Endothelial cell of umbilical vein (primary cell): ENCODE results near the gene BABAM2. TPM values are rescaled to one million over a fixed set of nuclear protein-coding genes. Genes with fewer than 3 reads are reported as not detected.

Source experiments
- BruUV-seq: library from RNA; stranded (reverse); fragments of 400-500 nt; replicated peaks from 2 replicates; lab custom pipeline; 2021; lab: Mats Ljungman, UMichigan
- CTCF ChIA-PET: fragments of 300-600, 350-600 bp; sonication (Branson Sonifier 250); formaldehyde crosslinking; loops from one replicate; lab custom pipeline; 2021; ENCODE audit warnings: antibody characterized with exemption, inconsistent platforms; lab: Charles Lee
- POLR2A ChIA-PET: fragments of 300-600, 350-600 bp; sonication (Branson Sonifier 250); formaldehyde crosslinking; loops from one replicate; lab custom pipeline; 2021; ENCODE audit warnings: antibody characterized with exemption, inconsistent platforms; lab: Charles Lee
- DNase-seq: peaks from one replicate; pipeline ENCODE4 v3.0.0-alpha.2; 2011; ENCODE audit warnings: low read depth, low spot score
- FAIRE-seq: peaks from 2 replicates; lab custom pipeline; 2011; peaks lifted over from hg19 to GRCh38; lab: Jason Lieb, UNC
- H2AFZ ChIP-seq: 2 replicates; pipeline ENCODE4 v1.6.0; 2012; ENCODE audit warnings: low read depth, low read length, control low read depth, inconsistent platforms
- H3K27ac ChIP-seq: 2 replicates; pipeline ENCODE4 v1.5.1; 2011; ENCODE audit warnings: low read depth, mild to moderate bottlenecking, control low read depth, low read length, moderate library complexity; ENCODE audit not compliant: insufficient read depth
- H3K27me3 ChIP-seq, 2 experiments: 2 replicates each; pipeline versions ENCODE4 v1.6.0 to v1.6.1; 2011; ENCODE audit warnings: low read length in 2 of 2, mixed read lengths in 1 of 2; ENCODE audit not compliant: control insufficient read depth in 2 of 2, insufficient read depth in 2 of 2
- H3K36me3 ChIP-seq, 2 experiments: 2 replicates in 1 of 2; 3 replicates in 1 of 2; pipeline ENCODE4 v1.5.1; 2011; ENCODE audit warnings: low read length in 2 of 2, mild to moderate bottlenecking in 1 of 2, moderate library complexity in 1 of 2; ENCODE audit not compliant: control insufficient read depth in 2 of 2, insufficient read depth in 2 of 2; ENCODE audit errors: extremely low read depth in 1 of 2
- H3K4me1 ChIP-seq: 3 replicates; pipeline ENCODE4 v1.5.1; 2011; ENCODE audit warnings: mild to moderate bottlenecking, low read length; ENCODE audit not compliant: control insufficient read depth, insufficient read depth; ENCODE audit errors: extremely low read depth
- H3K4me2 ChIP-seq: 2 replicates; pipeline ENCODE4 v1.6.1; 2011; ENCODE audit warnings: low read length, control low read depth, mixed read lengths; ENCODE audit not compliant: insufficient read depth
- H3K4me3 ChIP-seq, 3 experiments: fragments of 200-600 bp in 1 of 3; sonication (generic), shearing (Covaris generic) in 1 of 3; replicated peaks in 1 of 3; 2 replicates each; pipeline ENCODE4 v1.5.1; 2011 to 2016; ENCODE audit warnings: control low read depth in 3 of 3, low read length in 3 of 3, mild to moderate bottlenecking in 2 of 3, inconsistent platforms in 1 of 3, low read depth in 1 of 3, moderate library complexity in 1 of 3; ENCODE audit not compliant: insufficient read depth in 1 of 3
- H3K79me2 ChIP-seq: 2 replicates; pipeline ENCODE4 v1.6.0; 2012; ENCODE audit warnings: low read length, inconsistent platforms; ENCODE audit not compliant: control insufficient read depth, insufficient read depth
- H3K9ac ChIP-seq: replicated peaks from 2 replicates; pipeline ENCODE3; 2011; ENCODE audit warnings: low read length, control low read depth; ENCODE audit not compliant: insufficient read depth; ENCODE audit errors: extremely low read depth
- H3K9me1 ChIP-seq: replicated peaks from 3 replicates; pipeline ENCODE4 v1.6.0; 2011; ENCODE audit warnings: mild to moderate bottlenecking, low read length; ENCODE audit not compliant: control insufficient read depth, insufficient read depth; ENCODE audit errors: extremely low read depth
- H3K9me3 ChIP-seq: replicated peaks from 2 replicates; pipeline ENCODE4 v1.5.1; 2012; ENCODE audit warnings: low read length, inconsistent platforms; ENCODE audit not compliant: control insufficient read depth, insufficient read depth
- H4K20me1 ChIP-seq: replicated peaks from 2 replicates; pipeline ENCODE3; 2011; ENCODE audit warnings: mild to moderate bottlenecking, low read length; ENCODE audit not compliant: control insufficient read depth, insufficient read depth; ENCODE audit errors: extremely low read depth
- GATA2 ChIP-seq: IDR thresholded peaks from 2 replicates; pipeline ENCODE4 v1.7.0; 2011; ENCODE audit warnings: low read depth, mild to moderate bottlenecking, moderate library complexity, mixed read lengths, low read length; ENCODE audit not compliant: insufficient read length, insufficient read depth
- JUN ChIP-seq: IDR thresholded peaks from 2 replicates; pipeline ENCODE4 v1.6.1; 2011; ENCODE audit warnings: borderline replicate concordance, low read depth; ENCODE audit not compliant: insufficient read length, insufficient read depth
- dilution Hi-C: fragments of 300-500 bp; cut with MboI; formaldehyde crosslinking; loops from one replicate; pipeline ENCODE4 v1.15.0; 2019; ENCODE audit warnings: low sequenced_read_pairs; ENCODE audit not compliant: extremely low pct_ligation_motif_present
- intact Hi-C: fragments of 100-400 bp; cut with micrococcal nuclease; formaldehyde crosslinking; loops from one replicate; pipeline ENCODE4 v1.10.0; 2022
- polyA plus RNA-seq, 4 experiments: library from polyadenylated mRNA; depleted of rRNA in 3 of 4; stranded (reverse) in 3 of 4; unstranded in 1 of 4; fragments of >200 nt; gene quantifications; 2 replicates each; pipeline versions ENCODE4 v1.2.1 to v1.2.3, GENCODE V29; 2011 to 2012; ENCODE audit warnings: missing spikeins in 1 of 4
- total RNA-seq: library from RNA; stranded (reverse); gene quantifications from 2 replicates; pipeline ENCODE4 v1.2.3, GENCODE V29; 2021
- TF ChIP-seq, protein P1 (sequence below), 2 donors: IDR thresholded peaks; 1 replicate in 1 of 2; 2 replicates in 1 of 2; pipeline ENCODE4 v1.5.1; 2011; ENCODE audit warnings: low read length in 2 of 2, mild to moderate bottlenecking in 2 of 2, moderate library complexity in 2 of 2, control low read depth in 1 of 2, inconsistent platforms in 1 of 2, low read depth in 1 of 2; ENCODE audit not compliant: insufficient read depth in 1 of 2; ENCODE audit errors: extremely low read depth in 1 of 2
- TF ChIP-seq, protein P2 (sequence below): IDR thresholded peaks from 2 replicates; pipeline ENCODE4 v1.6.1; 2011; ENCODE audit not compliant: insufficient read depth, insufficient read length

The BABAM2 gene
- total and polyA plus RNA-seq, 2 donors (not counting 3 experiments of a cell fraction or from before 2014, with no cell fraction given), result 19.9 to 27.6 TPM

DNA sequence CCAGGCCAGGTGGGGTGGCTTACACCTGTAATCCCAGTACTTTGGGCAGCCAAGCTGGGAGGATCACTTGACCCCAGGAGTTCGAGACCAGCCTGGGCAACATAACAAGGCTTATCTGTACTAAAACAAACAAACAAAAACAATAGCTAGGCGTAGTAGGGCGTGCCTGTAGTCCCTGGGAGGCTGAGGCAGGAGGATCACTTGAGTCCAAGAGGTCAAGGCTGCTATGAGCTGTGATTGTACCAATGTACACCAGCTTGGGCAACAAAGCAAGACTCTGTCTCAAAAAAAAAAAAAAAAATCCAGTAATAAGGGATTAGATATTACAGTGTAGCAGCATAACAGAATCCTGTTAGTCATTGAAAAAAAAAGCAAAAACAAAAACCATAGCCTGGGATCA lies 279.0 kb downstream of the BABAM2 start:
- no peak overlapping the region for H3K9ac ChIP-seq
- intact Hi-C loops, result no loop called here
- ChIA-PET POLR2A (no interaction called here), CTCF (interaction anchor here (0.7 to 1.6 kb wide), 7 partner anchors 9 to 214 kb away, joined by 3 to 5 read pairs (median 3); no protein-coding TSS in a partner anchor)
- H3K4me3 ChIP-seq, result no peak overlapping the region
- no TSS peak for BruUV-seq
- H3K36me3 ChIP-seq, result no peaks in the 10 kb centered on the region
- no peaks in the 10 kb centered on the region for H3K9me1 ChIP-seq
- H3K27ac ChIP-seq, result no peak overlapping the region
- no peak for FAIRE-seq
- no peak overlapping the region for H2AFZ ChIP-seq
- no peaks in the 10 kb centered on the region for H3K9me3 ChIP-seq
- no peaks in the 10 kb centered on the region for H3K79me2 ChIP-seq
- no peaks in the 10 kb centered on the region for H4K20me1 ChIP-seq
- DNase-seq, result no peak
- H3K27me3 ChIP-seq, result no peaks in the 10 kb centered on the region
- dilution Hi-C loops, result no loop called here
- peaks cover 2% of the 10 kb centered on the region for H3K4me1 ChIP-seq
- H3K4me2 ChIP-seq, result no peak overlapping the region
- no peak for TF ChIP-seq GATA2
- TF ChIP-seq, protein P1, sequence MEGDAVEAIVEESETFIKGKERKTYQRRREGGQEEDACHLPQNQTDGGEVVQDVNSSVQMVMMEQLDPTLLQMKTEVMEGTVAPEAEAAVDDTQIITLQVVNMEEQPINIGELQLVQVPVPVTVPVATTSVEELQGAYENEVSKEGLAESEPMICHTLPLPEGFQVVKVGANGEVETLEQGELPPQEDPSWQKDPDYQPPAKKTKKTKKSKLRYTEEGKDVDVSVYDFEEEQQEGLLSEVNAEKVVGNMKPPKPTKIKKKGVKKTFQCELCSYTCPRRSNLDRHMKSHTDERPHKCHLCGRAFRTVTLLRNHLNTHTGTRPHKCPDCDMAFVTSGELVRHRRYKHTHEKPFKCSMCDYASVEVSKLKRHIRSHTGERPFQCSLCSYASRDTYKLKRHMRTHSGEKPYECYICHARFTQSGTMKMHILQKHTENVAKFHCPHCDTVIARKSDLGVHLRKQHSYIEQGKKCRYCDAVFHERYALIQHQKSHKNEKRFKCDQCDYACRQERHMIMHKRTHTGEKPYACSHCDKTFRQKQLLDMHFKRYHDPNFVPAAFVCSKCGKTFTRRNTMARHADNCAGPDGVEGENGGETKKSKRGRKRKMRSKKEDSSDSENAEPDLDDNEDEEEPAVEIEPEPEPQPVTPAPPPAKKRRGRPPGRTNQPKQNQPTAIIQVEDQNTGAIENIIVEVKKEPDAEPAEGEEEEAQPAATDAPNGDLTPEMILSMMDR (IDR thresholded peaks at IDR 0.05; ENCODE audit: extremely low read depth in 1 of 2, insufficient read depth in 1 of 2, low read depth in 1 of 2, low read length in 2 of 2), result no peak
- TF ChIP-seq JUN, result no peak
- TF ChIP-seq, protein P2, sequence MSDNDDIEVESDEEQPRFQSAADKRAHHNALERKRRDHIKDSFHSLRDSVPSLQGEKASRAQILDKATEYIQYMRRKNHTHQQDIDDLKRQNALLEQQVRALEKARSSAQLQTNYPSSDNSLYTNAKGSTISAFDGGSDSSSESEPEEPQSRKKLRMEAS, result no peak
